ENCODE measurements around the gene MEGF11. TPM values are rescaled to one million over a fixed set of nuclear protein-coding genes. Genes with fewer than 3 reads are reported as not detected.

Gene MEGF11
- total RNA-seq, 1 experiment from 2014 or later: 0.09 TPM

- intact Hi-C loops (cut with micrococcal nuclease; ENCODE audit: unreplicated experiment): no loop called here
- Mint-ChIP-seq H3K36me3 (ENCODE audit: insufficient read depth, unreplicated experiment) (no peaks in the 10 kb centered on the region), H3K9me3 (ENCODE audit: low read depth, unreplicated experiment) (no peaks in the 10 kb centered on the region), H3K27me3 (ENCODE audit: unreplicated experiment) (peaks cover 32% of the 10 kb centered on the region), H3K4me3 (ENCODE audit: low read depth, unreplicated experiment) (no peak overlapping the region), H3K4me1 (ENCODE audit: low read depth, unreplicated experiment) (no peaks in the 10 kb centered on the region), H3K27ac (ENCODE audit: unreplicated experiment) (no peak overlapping the region)
- CTCF ChIA-PET: no interaction called here
- TF ChIP-seq CTCF (IDR thresholded peaks at IDR 0.05; ENCODE audit: unreplicated experiment): no peak
- no TSS peak for BruUV-seq (replicated peaks)
- no peak for DNase-seq
Measured at GRCh38 chr15:66051833-66052232, 201.7 kb downstream of the MEGF11 start.

GRCh38 chr15:66050264-66050663 lies 203.3 kb downstream of the MEGF11 start:
- Mint-ChIP-seq H3K27ac (ENCODE audit: unreplicated experiment) (no peak overlapping the region), H3K36me3 (ENCODE audit: insufficient read depth, unreplicated experiment) (no peaks in the 10 kb centered on the region), H3K27me3 (ENCODE audit: unreplicated experiment) (peaks cover 32% of the 10 kb centered on the region), H3K9me3 (ENCODE audit: low read depth, unreplicated experiment) (no peaks in the 10 kb centered on the region), H3K4me3 (ENCODE audit: low read depth, unreplicated experiment) (no peak overlapping the region), H3K4me1 (ENCODE audit: low read depth, unreplicated experiment) (no peaks in the 10 kb centered on the region)
- no TSS peak for BruUV-seq (replicated peaks)
- intact Hi-C loops (cut with micrococcal nuclease; ENCODE audit: unreplicated experiment): no loop called here
- DNase-seq: no peak
- CTCF ChIA-PET: no interaction called here
- TF ChIP-seq CTCF (IDR thresholded peaks at IDR 0.05; ENCODE audit: unreplicated experiment): no peak

DNA sequence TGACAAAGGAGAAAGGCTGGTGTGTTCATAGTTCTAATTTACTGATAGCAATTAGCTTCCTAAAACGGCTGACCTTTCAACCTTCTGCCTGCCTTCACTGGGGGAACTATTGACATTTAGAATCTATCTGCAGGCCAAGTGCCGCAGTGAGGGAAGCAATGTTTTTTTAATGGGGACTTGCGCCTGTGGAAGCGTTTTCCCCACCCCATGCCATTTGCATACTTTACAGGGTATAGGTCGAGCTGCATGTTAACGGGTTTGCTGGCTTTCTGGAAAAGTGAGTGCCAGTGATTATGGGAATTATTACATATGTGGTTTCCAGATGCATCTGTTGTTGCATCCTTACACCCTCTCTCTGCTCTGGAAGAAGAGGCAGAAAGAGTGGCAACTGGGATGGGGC lies 204.2 kb downstream of the MEGF11 start:
- CTCF ChIA-PET: no interaction called here
- H3K4me3 Mint-ChIP-seq (ENCODE audit: low read depth, unreplicated experiment): no peak overlapping the region
- no peaks in the 10 kb centered on the region for H3K36me3 Mint-ChIP-seq (ENCODE audit: insufficient read depth, unreplicated experiment)
- intact Hi-C loops (cut with micrococcal nuclease; ENCODE audit: unreplicated experiment): loop anchor here (5.0 kb wide), 1 partner anchor 132 kb away; no protein-coding TSS in a partner anchor
- no peaks in the 10 kb centered on the region for H3K9me3 Mint-ChIP-seq (ENCODE audit: low read depth, unreplicated experiment)
- no peak overlapping the region for H3K27ac Mint-ChIP-seq (ENCODE audit: unreplicated experiment)
- H3K27me3 Mint-ChIP-seq (ENCODE audit: unreplicated experiment): peaks cover 32% of the 10 kb centered on the region
- no TSS peak for BruUV-seq (replicated peaks)
- H3K4me1 Mint-ChIP-seq (ENCODE audit: low read depth, unreplicated experiment): no peaks in the 10 kb centered on the region
- TF ChIP-seq CTCF (IDR thresholded peaks at IDR 0.05; ENCODE audit: unreplicated experiment): no peak
- DNase-seq: no peak

DNA sequence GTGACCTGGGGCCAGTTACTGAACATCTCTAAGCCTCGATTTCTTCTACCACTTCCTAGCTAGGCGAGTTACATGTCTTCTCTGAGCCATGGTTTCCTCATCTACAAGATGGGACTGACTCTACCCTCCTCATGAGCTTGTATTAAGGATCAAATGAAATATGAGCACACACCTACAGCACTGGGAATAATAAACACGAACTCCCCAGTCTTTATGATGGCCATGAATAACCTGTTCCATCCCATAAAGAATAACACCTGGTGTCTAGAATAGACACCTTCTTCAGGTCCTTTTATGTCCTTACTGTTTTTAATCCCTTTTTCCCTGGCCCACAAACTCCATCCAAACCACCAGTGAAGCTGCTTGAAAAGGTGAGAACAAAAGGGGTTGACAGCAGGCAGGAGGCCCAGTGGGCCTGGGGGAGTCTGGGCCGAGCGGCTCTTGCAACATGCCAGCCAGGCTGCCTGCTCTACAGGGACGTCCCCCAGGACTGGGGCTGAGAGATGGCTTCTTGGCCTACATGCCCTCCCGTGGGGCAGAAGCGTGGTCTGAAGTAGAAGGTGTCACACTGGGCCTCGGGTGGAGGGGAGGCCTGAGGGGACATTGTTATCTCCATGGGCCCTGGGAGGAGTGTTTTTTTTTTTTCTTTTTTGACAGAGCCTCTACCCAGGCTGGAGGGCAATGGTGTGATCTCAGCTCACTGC lies 206.1 kb downstream of the MEGF11 start:
- no peaks in the 10 kb centered on the region for H3K4me1 Mint-ChIP-seq (ENCODE audit: low read depth, unreplicated experiment)
- BruUV-seq (replicated peaks): no TSS peak
- CTCF ChIA-PET: interaction anchor here (0.7 to 0.8 kb wide), 2 partner anchors 43 to 131 kb away, joined by 3 to 4 read pairs; no protein-coding TSS in a partner anchor
- no peak for DNase-seq
- peaks cover 22% of the 10 kb centered on the region for H3K27me3 Mint-ChIP-seq (ENCODE audit: unreplicated experiment)
- no peaks in the 10 kb centered on the region for H3K36me3 Mint-ChIP-seq (ENCODE audit: insufficient read depth, unreplicated experiment)
- H3K27ac Mint-ChIP-seq (ENCODE audit: unreplicated experiment): no peak overlapping the region
- H3K9me3 Mint-ChIP-seq (ENCODE audit: low read depth, unreplicated experiment): no peaks in the 10 kb centered on the region
- no peak for TF ChIP-seq CTCF (IDR thresholded peaks at IDR 0.05; ENCODE audit: unreplicated experiment)
- intact Hi-C loops (cut with micrococcal nuclease; ENCODE audit: unreplicated experiment): loop anchor here (5.0 kb wide), 1 partner anchor 130 kb away; no protein-coding TSS in a partner anchor
- H3K4me3 Mint-ChIP-seq (ENCODE audit: low read depth, unreplicated experiment): no peak overlapping the region
